ENCODE data around the gene JAKMIP3.

JAKMIP3 gene

GRCh38 chr10:132069122-132069848 is 3.5 kb downstream of the JAKMIP3 start:
- Histone ChIP-seq H3K27ac (ENCODE audit: extremely low read depth, low read depth, low read length) (no peak overlapping the region), H3K9me3 (ENCODE audit: control insufficient read depth, insufficient read depth, low read depth, low read length) (no peaks in the 10 kb centered on the region), H3K36me3 (ENCODE audit: control insufficient read depth in 2 of 2, insufficient read depth in 1 of 2, low read length in 2 of 2) (no peaks in the 10 kb centered on the region), H3K4me3 (ENCODE audit: low read depth, low read length) (no peak overlapping the region), H3K4me1 (ENCODE audit: control insufficient read depth, insufficient read depth, low read length) (no peaks in the 10 kb centered on the region)
- CTCF ChIA-PET = no interaction called here
- TF ChIP-seq BCL11A (tag by site-specific recombination; IDR thresholded peaks at IDR 0.05; ENCODE audit: low read depth) (no peak), MYNN (tag by site-specific recombination; IDR thresholded peaks at IDR 0.05; ENCODE audit: borderline replicate concordance) (no peak), ZNF510 (tag by site-specific recombination; IDR thresholded peaks at IDR 0.05; ENCODE audit: insufficient replicate concordance) (no peak), ZNF350 (tag by site-specific recombination; IDR thresholded peaks at IDR 0.05) (no peak), ZBTB48 (tag by site-specific recombination; IDR thresholded peaks at IDR 0.05) (no peak), ZNF514 (tag by site-specific recombination; IDR thresholded peaks at IDR 0.05) (no peak), SP7 (tag by site-specific recombination; IDR thresholded peaks at IDR 0.05) (no peak), INSM2 (tag by site-specific recombination; IDR thresholded peaks at IDR 0.05) (no peak), ZNF23 (tag by site-specific recombination; IDR thresholded peaks at IDR 0.05; ENCODE audit: borderline replicate concordance) (no peak), ZNF423 (tag by site-specific recombination; IDR thresholded peaks at IDR 0.05) (no peak), ZNF596 (tag by site-specific recombination; IDR thresholded peaks at IDR 0.05) (no peak), ZNF645 (tag by site-specific recombination; IDR thresholded peaks at IDR 0.05) (no peak), ZNF530 (tag by site-specific recombination; IDR thresholded peaks at IDR 0.05; ENCODE audit: low read depth) (no peak), ZNF394 (tag by site-specific recombination; IDR thresholded peaks at IDR 0.05; ENCODE audit: borderline replicate concordance) (no peak)
- POLR2A ChIA-PET = no interaction called here

- Histone ChIP-seq H3K9me3 (ENCODE audit: control insufficient read depth, insufficient read depth, low read depth, low read length) (no peaks in the 10 kb centered on the region), H3K4me1 (ENCODE audit: control insufficient read depth, insufficient read depth, low read length) (no peaks in the 10 kb centered on the region), H3K4me3 (ENCODE audit: low read depth, low read length) (no peak overlapping the region), H3K36me3 (ENCODE audit: control insufficient read depth in 2 of 2, insufficient read depth in 1 of 2, low read length in 2 of 2) (no peaks in the 10 kb centered on the region), H3K27ac (ENCODE audit: extremely low read depth, low read depth, low read length) (no peak overlapping the region)
- no peak for TF ChIP-seq ZNF658 (tag by site-specific recombination; IDR thresholded peaks at IDR 0.05)
- no peak for TF ChIP-seq ZFP41 (tag by site-specific recombination; IDR thresholded peaks at IDR 0.05; ENCODE audit: borderline replicate concordance)
- TF ChIP-seq ZNF211 (tag by site-specific recombination; IDR thresholded peaks at IDR 0.05; ENCODE audit: low read depth) = no peak
- TF ChIP-seq RBAK (tag by site-specific recombination; IDR thresholded peaks at IDR 0.05) = no peak
- TF ChIP-seq ZNF155 (tag by site-specific recombination; IDR thresholded peaks at IDR 0.05) = no peak
- CTCF ChIA-PET = interaction anchor here (0.6 kb wide), 1 partner anchor 9 kb away, joined by 3 read pairs; no protein-coding TSS in a partner anchor
- POLR2A ChIA-PET = no interaction called here
Observed at GRCh38 chr10:132069849-132070182, 4.1 kb downstream of the JAKMIP3 start.

GRCh38 chr10:132070724-132071123 is 5.0 kb downstream of the JAKMIP3 start:
- ChIA-PET POLR2A (no interaction called here), CTCF (interaction anchor here (1.1 kb wide), 1 partner anchor 48 kb away, joined by 5 read pairs; no protein-coding TSS in a partner anchor)
- no peak overlapping the region for H3K27ac ChIP-seq (ENCODE audit: extremely low read depth, low read depth, low read length)
- H3K4me1 ChIP-seq (ENCODE audit: control insufficient read depth, insufficient read depth, low read length) = no peaks in the 10 kb centered on the region
- no peaks in the 10 kb centered on the region for H3K9me3 ChIP-seq (ENCODE audit: control insufficient read depth, insufficient read depth, low read depth, low read length)
- no peak overlapping the region for H3K4me3 ChIP-seq (ENCODE audit: low read depth, low read length)
- H3K36me3 ChIP-seq (ENCODE audit: control insufficient read depth in 2 of 2, insufficient read depth in 1 of 2, low read length in 2 of 2) = no peaks in the 10 kb centered on the region
- TF ChIP-seq ZNF707 (tag by site-specific recombination; IDR thresholded peaks at IDR 0.05) = no peak
- TF ChIP-seq ZNF132 (tag by site-specific recombination; IDR thresholded peaks at IDR 0.05; ENCODE audit: borderline replicate concordance) = no peak
- no peak for TF ChIP-seq ZNF391 (tag by site-specific recombination; IDR thresholded peaks at IDR 0.05; ENCODE audit: borderline replicate concordance, low read depth)
- no peak for TF ChIP-seq GLIS1 (tag by site-specific recombination; IDR thresholded peaks at IDR 0.05)
- TF ChIP-seq ZNF16 (tag by site-specific recombination; IDR thresholded peaks at IDR 0.05; ENCODE audit: low read depth) = no peak
- no peak for TF ChIP-seq ATF2 (tag by site-specific recombination; IDR thresholded peaks at IDR 0.05; ENCODE audit: low read depth)
- TF ChIP-seq ZNF37A (tag by site-specific recombination; IDR thresholded peaks at IDR 0.05) = no peak
- no peak for TF ChIP-seq ZNF449 (tag by site-specific recombination; IDR thresholded peaks at IDR 0.05)
- TF ChIP-seq ZNF585B (tag by site-specific recombination; IDR thresholded peaks at IDR 0.05) = no peak

Measured in HEK293 (cell line).